Inflammatory macrophage treated with lipopolysaccharide for 1 hour (primary cell): ENCODE data around the gene COBLL1.
A peak's percentile ranks its signal among the peaks of the same experiment; 100 is the strongest.

Experiments used
- DNase-seq, 2 donors: peaks; one replicate each; pipeline ENCODE4 v3.0.0-alpha.2; 2020 to 2022

Gene COBLL1

GRCh38 chr2:164852086-164852485 lies 10.5 kb upstream of the COBLL1 start:
- no peak for DNase-seq

DNA sequence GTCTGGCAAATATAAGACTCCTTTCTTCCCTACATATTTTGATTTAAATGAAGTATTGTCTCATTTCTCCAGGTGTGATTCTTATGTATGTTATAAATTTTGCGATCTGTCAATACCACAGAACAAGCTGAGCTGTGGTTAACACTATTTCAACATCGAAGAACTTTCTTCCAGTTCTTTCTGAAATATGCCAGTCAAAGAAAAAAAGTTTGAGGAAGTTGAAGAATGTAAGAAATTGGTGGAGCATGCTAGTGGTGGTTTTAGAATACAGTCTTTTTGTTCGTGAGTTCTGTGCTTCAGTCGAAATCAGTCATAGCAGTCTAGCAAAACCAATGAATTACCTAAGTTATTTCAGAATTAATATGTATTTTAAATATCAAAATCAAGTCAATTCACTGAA lies 8.6 kb upstream of the COBLL1 start:
- peak; percentile 68 to 76 for DNase-seq

DNA sequence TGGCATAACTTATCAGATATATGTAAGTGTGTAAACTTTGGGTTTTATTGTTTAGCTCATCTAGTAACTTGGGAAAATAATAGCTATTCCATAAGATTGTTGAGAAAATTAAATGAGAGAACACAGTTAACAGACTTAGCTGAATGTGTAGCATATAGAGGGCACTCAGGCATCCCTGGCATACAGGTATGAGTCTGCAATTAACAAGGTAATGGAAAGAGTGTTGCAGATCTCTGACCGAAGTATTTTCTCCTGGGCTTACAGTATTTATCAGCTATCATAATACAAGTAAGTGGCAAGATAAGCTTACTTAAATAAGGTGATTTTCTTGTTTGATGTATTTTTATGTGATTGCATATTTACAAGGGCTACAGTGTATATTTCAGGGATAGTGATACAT lies 7.9 kb upstream of the COBLL1 start:
- DNase-seq: no peak

DNA sequence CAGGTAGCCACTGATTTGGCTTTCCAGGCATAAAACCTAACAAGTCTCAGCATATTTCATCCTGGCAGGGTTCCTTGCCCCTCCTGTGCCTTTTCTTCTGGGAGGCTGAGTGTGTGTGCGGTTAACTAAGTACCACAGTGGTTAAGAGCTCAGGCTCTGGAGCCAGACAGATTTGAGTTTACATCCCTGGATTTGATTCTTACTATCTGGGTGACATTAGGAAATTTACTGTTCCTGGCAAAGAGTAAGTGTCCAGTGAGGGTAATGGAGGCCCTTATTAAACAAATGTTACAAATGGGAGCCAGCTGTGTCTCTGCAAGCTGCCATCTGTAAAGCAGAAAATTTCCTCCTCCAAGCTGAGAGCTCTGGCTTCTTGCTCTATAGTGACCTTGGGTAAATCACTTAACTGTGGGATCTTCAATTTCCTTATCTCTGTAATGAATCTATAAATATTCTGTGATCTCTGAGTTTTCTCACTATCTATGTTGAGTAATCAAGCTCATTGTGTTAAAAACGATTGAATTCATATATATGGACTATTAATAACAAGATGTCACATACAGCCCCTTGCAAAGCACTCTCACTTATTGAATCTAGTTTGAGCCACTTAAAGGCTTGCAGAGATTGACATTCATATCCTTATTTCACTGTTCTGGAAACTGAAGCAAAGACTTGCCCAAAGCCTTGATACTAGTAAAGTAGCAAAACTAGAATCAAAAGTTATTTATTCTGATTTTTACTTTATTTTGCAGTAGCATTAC lies 6.5 kb upstream of the COBLL1 start:
- DNase-seq: no peak

DNA sequence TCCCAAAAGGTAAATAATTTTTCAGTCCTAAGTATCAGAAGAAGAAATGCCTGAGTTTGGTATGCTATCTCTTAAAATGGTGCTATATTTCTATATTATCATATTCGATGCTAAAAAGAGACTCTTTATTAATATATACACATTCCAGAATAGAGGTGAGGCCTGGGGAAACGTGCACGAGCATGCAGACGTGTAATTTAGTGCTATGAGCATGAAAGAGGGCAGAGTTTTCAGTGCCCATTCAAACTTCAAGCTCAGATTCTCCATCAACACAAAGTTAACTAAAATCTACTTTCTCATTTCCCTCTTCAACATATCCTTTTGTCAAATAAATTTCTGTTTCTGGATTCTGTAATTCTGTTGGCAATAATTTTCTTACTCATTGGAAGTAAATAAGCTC lies 5.7 kb upstream of the COBLL1 start:
- DNase-seq: no peak

DNA sequence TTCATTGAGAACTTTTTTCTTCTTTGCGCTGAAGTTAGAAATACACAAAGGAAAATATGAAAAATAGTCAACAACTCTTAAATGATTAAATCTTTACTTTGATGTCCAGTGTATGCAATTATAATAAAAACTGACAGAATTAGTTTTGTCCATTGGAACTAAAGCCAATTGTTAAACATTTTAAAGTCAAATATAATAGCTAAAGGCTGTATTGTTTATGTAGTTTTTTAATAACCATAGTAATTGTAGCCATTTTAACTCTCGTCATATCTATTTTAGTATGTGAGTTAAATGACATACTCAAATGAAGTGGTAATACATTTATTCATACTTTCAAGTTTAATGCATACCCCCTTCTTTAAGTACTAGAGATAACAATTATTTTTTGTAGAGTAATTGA lies 4.7 kb upstream of the COBLL1 start:
- no peak for DNase-seq

- DNase-seq: peak in 1 of 2 donors; percentile 14
These were observed 1.8 kb upstream of the COBLL1 start for GRCh38 chr2:164843346-164843911.

DNA sequence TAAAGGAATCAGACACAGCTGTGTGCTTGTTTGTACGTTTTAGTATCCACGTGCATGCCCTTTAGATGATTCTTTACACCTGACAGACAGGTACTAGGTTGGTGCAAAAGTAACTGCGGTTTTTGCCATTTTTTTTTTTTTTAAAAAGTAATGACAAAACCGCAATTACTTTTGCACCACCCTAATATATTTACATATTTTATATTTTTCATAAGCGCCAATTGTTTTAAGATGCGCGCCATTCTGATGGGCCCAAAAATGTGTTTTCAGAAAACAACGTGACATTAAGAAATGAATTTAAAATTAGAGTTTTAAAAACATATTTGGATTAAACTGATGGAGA lies 972 bp upstream of the COBLL1 start:
- no peak for DNase-seq

GRCh38 chr2:164840930-164841718 lies 499 bp downstream of the COBLL1 start:
- DNase-seq: peak; percentile 18 to 37

GRCh38 chr2:164840458-164840929 lies 1.1 kb downstream of the COBLL1 start:
- DNase-seq: no peak

- no peak for DNase-seq
These were observed 1.6 kb downstream of the COBLL1 start for GRCh38 chr2:164839914-164840457.

GRCh38 chr2:164837807-164838206 lies 3.8 kb downstream of the COBLL1 start:
- no peak for DNase-seq

DNA sequence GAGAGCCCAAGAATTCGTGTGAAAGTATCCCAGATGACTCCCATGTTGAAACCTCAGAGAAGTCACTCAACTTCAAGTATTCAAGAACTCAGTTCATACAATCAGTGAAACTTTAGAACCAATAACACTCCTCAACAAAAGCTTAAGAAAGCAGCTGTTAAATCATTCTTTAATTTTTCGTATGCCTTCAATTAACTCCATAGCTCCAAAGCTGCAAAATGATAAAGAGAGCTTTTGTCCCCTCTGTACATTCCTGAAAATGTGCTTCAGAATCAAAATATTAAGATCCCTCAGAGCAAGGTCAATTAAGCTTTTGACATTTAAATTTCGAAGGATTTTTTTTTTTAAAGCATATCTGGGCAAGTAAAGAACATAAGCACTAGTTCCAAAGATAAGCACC lies 4.7 kb downstream of the COBLL1 start:
- no peak for DNase-seq

DNA sequence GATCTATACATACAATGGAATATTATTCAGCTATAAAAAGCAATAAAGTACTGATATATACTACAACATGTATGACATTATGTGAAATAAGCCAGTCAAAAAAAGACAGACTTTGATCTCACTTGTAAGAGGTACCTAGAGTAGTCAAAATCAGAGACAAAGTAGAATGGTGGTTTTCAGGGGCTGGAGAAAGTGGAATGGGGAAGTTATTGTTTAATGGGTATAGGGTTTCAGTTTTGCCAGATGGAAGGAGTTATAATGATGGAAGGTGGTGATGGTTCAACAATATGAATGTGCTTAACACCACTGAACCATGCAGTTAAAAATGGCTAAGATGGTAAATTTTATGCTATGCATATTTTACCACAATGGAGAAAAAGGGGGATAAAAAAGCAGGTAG lies 6.3 kb downstream of the COBLL1 start:
- no peak for DNase-seq

DNA sequence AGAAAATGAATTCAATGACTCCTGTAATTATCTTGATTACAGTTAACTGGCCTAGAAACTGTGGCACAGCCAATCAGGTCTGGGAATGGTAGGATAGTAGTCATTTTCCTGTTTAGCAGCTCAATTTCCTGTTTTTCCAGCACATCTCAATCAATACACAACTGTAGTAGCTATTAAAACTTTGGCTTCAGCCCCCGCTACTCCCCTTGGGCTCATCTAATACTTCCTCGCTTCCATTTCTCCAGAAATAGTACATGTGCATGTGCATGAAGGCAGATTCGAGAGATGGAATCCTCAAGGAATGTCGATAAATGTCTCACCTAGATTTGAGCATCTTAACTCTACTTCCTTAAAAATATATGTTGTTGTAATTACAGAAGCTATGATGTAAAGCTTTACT lies 9.7 kb downstream of the COBLL1 start:
- DNase-seq: no peak

GRCh38 chr2:164831180-164831579 lies 10.4 kb downstream of the COBLL1 start:
- no peak for DNase-seq

- DNase-seq: no peak
These were observed 15.1 kb downstream of the COBLL1 start for GRCh38 chr2:164826293-164827243.

DNA sequence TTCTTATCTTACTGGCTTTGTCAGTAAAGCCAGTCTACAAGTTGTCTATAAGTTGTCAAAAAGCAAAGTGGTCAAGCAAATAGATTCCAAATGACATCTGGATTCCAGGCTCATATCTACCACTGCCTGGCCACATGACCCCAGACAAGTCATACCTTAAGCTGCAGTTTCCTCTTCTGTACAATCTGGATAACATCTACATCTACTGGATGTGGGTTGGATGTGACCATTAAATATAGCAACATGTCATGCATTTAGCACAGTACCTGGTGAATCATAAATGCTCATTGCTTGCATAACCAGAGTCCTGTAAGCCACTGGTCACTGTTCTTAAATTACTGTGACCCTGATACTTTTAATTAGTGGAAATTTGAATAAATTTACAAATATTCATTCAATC lies 16.8 kb downstream of the COBLL1 start:
- DNase-seq: no peak

- DNase-seq: no peak
These were observed 18.5 kb downstream of the COBLL1 start for GRCh38 chr2:164823126-164823525.

GRCh38 chr2:164821338-164821737 lies 20.3 kb downstream of the COBLL1 start:
- no peak for DNase-seq

- no peak for DNase-seq
These were observed 23.2 kb downstream of the COBLL1 start for GRCh38 chr2:164818149-164819136.
